ENCODE results near the gene MAP2K5. TPM values are rescaled to one million over a fixed set of nuclear protein-coding genes. Genes with fewer than 3 reads are reported as not detected.

Gene MAP2K5
- polyA plus RNA-seq, 2 of the 4 experiments (the other 2 are of a cell fraction): 7.8 to 11.0 TPM

DNA sequence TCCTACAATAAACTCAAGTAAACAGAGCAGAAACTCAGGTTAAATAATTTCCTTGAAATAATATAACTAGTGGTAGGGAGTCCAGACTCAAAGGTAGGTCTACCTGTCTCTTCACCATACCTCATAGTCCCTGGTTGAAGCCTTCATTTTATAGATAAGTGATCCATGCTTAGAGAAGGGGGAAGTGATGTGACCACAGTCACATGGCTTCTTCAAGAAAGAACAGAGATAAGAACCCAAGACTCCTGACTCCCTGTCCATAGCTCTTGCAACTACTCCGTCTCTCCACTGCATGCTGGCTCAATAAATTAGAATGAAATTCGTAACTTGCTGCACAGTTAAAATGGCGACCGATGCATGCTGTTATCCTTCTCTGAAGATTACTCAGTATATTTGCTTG, 32.6 kb upstream of the MAP2K5 start:
- ChIA-PET POLR2A (interaction anchor here (1.6 kb wide), 1 partner anchor 11 kb away, joined by 4 read pairs; the partner anchor contains the start of gene C15orf61), CTCF (no interaction called here)
- TF ChIP-seq MAFK (IDR thresholded peaks at IDR 0.05; ENCODE audit: partially characterized antibody) (no peak), JUNB (IDR thresholded peaks at IDR 0.05) (no peak), NPAS2 (CRISPR knock-in tag; IDR thresholded peaks at IDR 0.05; ENCODE audit: borderline replicate concordance) (no peak), CHD2 (IDR thresholded peaks at IDR 0.05; ENCODE audit: low read length, partially characterized antibody) (no peak), ZFP36 (IDR thresholded peaks at IDR 0.05; ENCODE audit: borderline replicate concordance, partially characterized antibody) (no peak), NFE2L2 (conservative IDR thresholded peaks at IDR 0.05; ENCODE audit: low read length) (no peak), USF2 (IDR thresholded peaks at IDR 0.05) (no peak), SMC3 (IDR thresholded peaks at IDR 0.05) (no peak), ELK1 (IDR thresholded peaks at IDR 0.05; ENCODE audit: low read depth, low read length) (no peak), KDM1A (IDR thresholded peaks at IDR 0.05; ENCODE audit: low read depth) (no peak), PHF8 (IDR thresholded peaks at IDR 0.05; ENCODE audit: borderline replicate concordance, low read depth) (no peak)
- Histone ChIP-seq H3K4me2 (no peak overlapping the region), H3K27ac (no peak overlapping the region), H3K4me1 (peaks cover 14% of the 10 kb centered on the region; the same call in 2 of the 3 replicates), H3K4me3 (no peak overlapping the region), H3K9me3 (no peaks in the 10 kb centered on the region)
- no peak for DNase-seq (ENCODE audit: low read depth in 1 of 2, low spot score in 1 of 2)
- WGBS (ENCODE audit: missing lambda C conversion rate): 93% methylated on average over 4 of the region's 4 CpGs
- FAIRE-seq: peak; percentile 77
- ATAC-seq: no peak

GRCh38 chr15:67510597-67511190, 31.8 kb upstream of the MAP2K5 start:
- H3K4me1 ChIP-seq: peaks cover 14% of the 10 kb centered on the region; the same call in 2 of the 3 replicates
- ChIA-PET CTCF (interaction anchor here (1.6 to 2.1 kb wide), 2 partner anchors 11 to 36 kb away, joined by 3 to 8 read pairs; no protein-coding TSS in a partner anchor), POLR2A (interaction anchor here (1.6 kb wide), 1 partner anchor 10 kb away, joined by 4 read pairs; the partner anchor contains the start of gene C15orf61)
- DNase-seq (ENCODE audit: low read depth in 1 of 2, low spot score in 1 of 2): no peak
- FAIRE-seq: no peak
- no peak overlapping the region for H3K27ac ChIP-seq
- no peak for ATAC-seq
- TF ChIP-seq NFE2L2 (conservative IDR thresholded peaks at IDR 0.05; ENCODE audit: low read length): no peak
- TF ChIP-seq CEBPB (IDR thresholded peaks at IDR 0.05): no peak
- no peak for TF ChIP-seq CBX8 (IDR thresholded peaks at IDR 0.05)
- no peak for TF ChIP-seq PBX3 (IDR thresholded peaks at IDR 0.05)
- TF ChIP-seq, protein P1, sequence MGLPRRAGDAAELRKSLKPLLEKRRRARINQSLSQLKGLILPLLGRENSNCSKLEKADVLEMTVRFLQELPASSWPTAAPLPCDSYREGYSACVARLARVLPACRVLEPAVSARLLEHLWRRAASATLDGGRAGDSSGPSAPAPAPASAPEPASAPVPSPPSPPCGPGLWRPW (IDR thresholded peaks at IDR 0.05): no peak
- TF ChIP-seq RAD21 (conservative IDR thresholded peaks at IDR 0.05 in 1 of 2, IDR thresholded peaks at IDR 0.05 in 1 of 2): no peak
- TF ChIP-seq USF2 (IDR thresholded peaks at IDR 0.05): no peak
- TF ChIP-seq HEYL (CRISPR knock-in tag; IDR thresholded peaks at IDR 0.05): no peak
- TF ChIP-seq CHD2 (IDR thresholded peaks at IDR 0.05; ENCODE audit: low read length, partially characterized antibody): no peak
- TF ChIP-seq POLR2AphosphoS2 (conservative IDR thresholded peaks at IDR 0.05; ENCODE audit: low read length): no peak
- TF ChIP-seq MAX (IDR thresholded peaks at IDR 0.05): no peak
- TF ChIP-seq CHD4 (IDR thresholded peaks at IDR 0.05; ENCODE audit: borderline replicate concordance): no peak
- no peak for TF ChIP-seq NPAS2 (CRISPR knock-in tag; IDR thresholded peaks at IDR 0.05; ENCODE audit: borderline replicate concordance)
- H3K9me3 ChIP-seq: no peaks in the 10 kb centered on the region
- H3K4me3 ChIP-seq: no peak overlapping the region
- peak overlapping the region; percentile 0; the same call in 1 of the 3 replicates for H3K4me2 ChIP-seq
- WGBS (ENCODE audit: missing lambda C conversion rate): 74% methylated on average over 7 of the region's 7 CpGs
